ENCODE data around the gene MED13L. TPM values are rescaled to one million over a fixed set of nuclear protein-coding genes. Genes with fewer than 3 reads are reported as not detected.

Gene MED13L
- total RNA-seq, 1 donor from 2014 or later = 117 TPM

DNA sequence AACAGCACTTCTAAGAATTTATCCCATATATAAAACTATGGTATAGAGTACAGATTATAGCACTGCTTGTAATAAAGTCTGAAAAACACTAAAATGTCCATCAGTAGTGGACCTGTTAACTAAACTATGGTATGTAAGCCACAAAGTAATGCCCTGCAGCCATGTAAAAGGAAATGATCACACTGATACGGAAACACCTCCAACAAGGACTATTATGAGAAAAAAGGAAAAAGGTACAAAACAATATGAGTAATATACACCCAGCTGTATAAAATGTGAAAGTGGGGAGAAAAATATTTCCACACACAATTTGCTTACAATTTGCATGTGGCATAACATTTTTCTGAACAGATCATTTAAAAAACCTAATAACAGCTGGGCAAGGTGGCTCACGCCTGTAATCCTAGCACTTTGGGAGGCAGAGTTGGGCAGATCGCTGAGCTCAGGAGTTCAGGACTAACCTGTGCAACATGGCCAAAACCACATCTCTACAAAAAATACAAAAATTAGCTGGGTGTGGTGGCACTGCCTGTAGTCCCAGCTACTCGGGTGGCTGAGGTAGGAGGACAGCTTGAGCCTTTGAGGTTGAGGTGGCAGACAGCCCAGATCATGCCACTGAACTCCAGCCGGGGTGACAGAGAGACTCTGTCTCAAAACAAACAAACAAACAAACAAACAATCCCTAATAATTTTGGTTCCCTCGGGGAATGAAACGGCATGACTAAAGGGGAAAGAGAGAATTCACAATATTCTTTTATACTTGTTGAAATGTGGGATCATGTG lies 250.5 kb downstream of the MED13L start:
- DNase-seq (ENCODE audit: low spot score in 2 of 2) = no peak
- H3K4me1 ChIP-seq = no peaks in the 10 kb centered on the region
- no peak overlapping the region for H3K27ac ChIP-seq
- no peak overlapping the region for H3K4me3 ChIP-seq
- H3K36me3 ChIP-seq = no peaks in the 10 kb centered on the region
- no peaks in the 10 kb centered on the region for H3K27me3 ChIP-seq
- peaks cover 0 to 7% of the 10 kb centered on the region in 2 donors for H3K9me3 ChIP-seq
- intact Hi-C loops (cut with DNase I) = no loop called here
- no peak for TF ChIP-seq CTCF (IDR thresholded peaks at IDR 0.05)

GRCh38 chr12:116026346-116026745 lies 251.1 kb downstream of the MED13L start:
- Histone ChIP-seq H3K9me3 (peaks cover 0 to 6% of the 10 kb centered on the region in 2 donors), H3K4me1 (no peaks in the 10 kb centered on the region), H3K27ac (no peak overlapping the region), H3K27me3 (no peaks in the 10 kb centered on the region), H3K36me3 (no peaks in the 10 kb centered on the region), H3K4me3 (no peak overlapping the region)
- intact Hi-C loops (cut with DNase I) = no loop called here
- no peak for DNase-seq (ENCODE audit: low spot score in 2 of 2)
- no peak for TF ChIP-seq CTCF (IDR thresholded peaks at IDR 0.05)

- intact Hi-C loops (cut with DNase I) = no loop called here
Measured at GRCh38 chr12:116024769-116025168, 252.7 kb downstream of the MED13L start.

GRCh38 chr12:116019415-116019814 lies 258.1 kb downstream of the MED13L start:
- Histone ChIP-seq H3K4me3 (no peak overlapping the region), H3K27me3 (no peaks in the 10 kb centered on the region), H3K4me1 (peaks cover 0 to 3% of the 10 kb centered on the region in 2 donors), H3K36me3 (peaks cover 3 to 14% of the 10 kb centered on the region in 2 donors), H3K27ac (no peak overlapping the region), H3K9me3 (no peaks in the 10 kb centered on the region)
- no peak for DNase-seq (ENCODE audit: low spot score in 2 of 2)
- no peak for TF ChIP-seq CTCF (IDR thresholded peaks at IDR 0.05)
- intact Hi-C loops (cut with DNase I) = loop anchor here (5.0 to 10.0 kb wide), 3 partner anchors 105 to 583 kb away; no protein-coding TSS in a partner anchor

More at GRCh38 chr12:116024769-116025168, 252.7 kb downstream of the MED13L start:
- no peaks in the 10 kb centered on the region for H3K4me1 ChIP-seq
- H3K4me3 ChIP-seq = no peak overlapping the region
- DNase-seq (ENCODE audit: low spot score in 2 of 2) = no peak
- H3K27me3 ChIP-seq = no peaks in the 10 kb centered on the region
- no peaks in the 10 kb centered on the region for H3K9me3 ChIP-seq
- no peak for TF ChIP-seq CTCF (IDR thresholded peaks at IDR 0.05)
- H3K27ac ChIP-seq = no peak overlapping the region
- no peaks in the 10 kb centered on the region for H3K36me3 ChIP-seq

DNA sequence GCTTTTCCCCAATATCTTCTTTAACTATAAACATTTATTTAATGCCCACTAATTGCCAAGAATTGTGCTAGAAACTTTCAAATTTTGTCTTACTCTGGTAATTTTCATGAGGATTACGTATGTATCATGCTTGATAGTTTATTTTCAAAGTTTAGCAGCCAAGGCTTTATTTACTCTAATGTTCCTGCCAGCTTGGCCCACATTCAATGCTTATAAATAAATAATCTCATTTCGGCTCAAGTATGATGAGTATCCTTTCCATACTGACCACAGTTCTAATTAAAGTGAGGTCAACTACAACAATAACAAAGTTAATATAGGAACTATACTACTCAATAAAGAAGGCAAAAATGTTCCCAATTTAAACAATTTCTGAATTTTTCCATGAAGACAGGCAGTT lies 259.2 kb downstream of the MED13L start:
- DNase-seq (ENCODE audit: low spot score in 2 of 2) = no peak
- Histone ChIP-seq H3K4me1 (peaks cover 0 to 3% of the 10 kb centered on the region in 2 donors), H3K9me3 (no peaks in the 10 kb centered on the region), H3K27me3 (no peaks in the 10 kb centered on the region), H3K27ac (no peak overlapping the region), H3K36me3 (peaks cover 3 to 25% of the 10 kb centered on the region in 2 donors), H3K4me3 (no peak overlapping the region)
- intact Hi-C loops (cut with DNase I) = loop anchor here (5.0 to 10.0 kb wide), 3 partner anchors 107 to 584 kb away; no protein-coding TSS in a partner anchor
- no peak for TF ChIP-seq CTCF (IDR thresholded peaks at IDR 0.05)

All from ascending aorta (tissue), 2 donors.